GM12872 (cell line): ENCODE results near the gene CLTA.

ENCODE experiments used
- TF ChIP-seq, protein P1 (sequence below): IDR thresholded peaks from 3 replicates; pipeline ENCODE4 v1.5.1; 2011; ENCODE audit warnings: low read depth, mild to moderate bottlenecking, low read length, moderate library complexity; ENCODE audit not compliant: insufficient read depth

Gene CLTA

GRCh38 chr9:36194326-36195000 is 3.7 kb downstream of the CLTA start:
- TF ChIP-seq, protein P1, sequence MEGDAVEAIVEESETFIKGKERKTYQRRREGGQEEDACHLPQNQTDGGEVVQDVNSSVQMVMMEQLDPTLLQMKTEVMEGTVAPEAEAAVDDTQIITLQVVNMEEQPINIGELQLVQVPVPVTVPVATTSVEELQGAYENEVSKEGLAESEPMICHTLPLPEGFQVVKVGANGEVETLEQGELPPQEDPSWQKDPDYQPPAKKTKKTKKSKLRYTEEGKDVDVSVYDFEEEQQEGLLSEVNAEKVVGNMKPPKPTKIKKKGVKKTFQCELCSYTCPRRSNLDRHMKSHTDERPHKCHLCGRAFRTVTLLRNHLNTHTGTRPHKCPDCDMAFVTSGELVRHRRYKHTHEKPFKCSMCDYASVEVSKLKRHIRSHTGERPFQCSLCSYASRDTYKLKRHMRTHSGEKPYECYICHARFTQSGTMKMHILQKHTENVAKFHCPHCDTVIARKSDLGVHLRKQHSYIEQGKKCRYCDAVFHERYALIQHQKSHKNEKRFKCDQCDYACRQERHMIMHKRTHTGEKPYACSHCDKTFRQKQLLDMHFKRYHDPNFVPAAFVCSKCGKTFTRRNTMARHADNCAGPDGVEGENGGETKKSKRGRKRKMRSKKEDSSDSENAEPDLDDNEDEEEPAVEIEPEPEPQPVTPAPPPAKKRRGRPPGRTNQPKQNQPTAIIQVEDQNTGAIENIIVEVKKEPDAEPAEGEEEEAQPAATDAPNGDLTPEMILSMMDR: no peak

- TF ChIP-seq, protein P1: 0 out of 3 replicates have a peak, but pooled peaks have one; percentile 14
These were observed 14.3 kb downstream of the CLTA start for GRCh38 chr9:36204906-36205547.

DNA sequence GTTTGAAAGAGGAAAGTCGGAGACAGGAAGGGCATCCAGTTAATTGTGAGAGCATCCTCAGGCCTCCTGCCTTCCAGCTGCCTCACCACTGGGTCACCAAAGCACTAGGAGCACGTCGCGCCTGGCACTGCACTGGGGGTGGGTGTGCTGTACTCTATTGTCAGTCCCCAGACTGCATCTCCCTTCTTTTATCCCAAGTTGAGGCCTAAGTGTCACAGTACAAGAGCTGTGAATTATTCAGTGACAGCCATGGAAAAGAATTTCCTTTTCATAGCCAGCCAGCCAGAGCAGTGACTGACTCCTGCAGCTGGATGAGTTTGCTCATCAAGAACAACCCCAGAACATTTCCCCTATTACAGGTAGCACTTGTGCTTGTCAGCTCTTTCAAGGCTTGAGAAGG is 16.3 kb downstream of the CLTA start:
- TF ChIP-seq, protein P1: no peak

DNA sequence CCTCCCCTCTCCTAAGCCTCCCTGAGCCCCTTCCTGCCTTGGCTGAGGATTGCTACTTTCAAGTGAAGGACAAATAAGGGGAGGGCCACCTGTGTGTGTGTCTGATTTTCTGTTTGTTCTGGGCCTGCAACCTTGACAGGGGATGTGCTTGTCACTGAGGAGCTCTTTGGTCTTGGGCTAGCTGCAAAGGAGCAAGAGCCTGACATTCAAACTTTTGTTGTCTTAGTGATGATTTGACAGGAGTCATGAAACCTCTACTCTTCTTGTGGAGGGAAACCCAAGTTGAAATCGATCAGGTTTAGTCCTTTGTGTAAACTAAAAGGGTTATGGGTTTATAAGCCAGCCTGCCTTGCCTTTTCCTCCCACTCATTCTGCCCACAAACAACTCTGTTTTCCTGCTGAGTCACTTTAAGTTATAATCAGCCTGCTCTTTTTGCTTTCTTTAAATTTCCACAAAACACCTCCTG is 16.9 kb downstream of the CLTA start:
- TF ChIP-seq, protein P1: no peak

GRCh38 chr9:36208521-36209253 is 18.0 kb downstream of the CLTA start:
- TF ChIP-seq, protein P1: no peak

DNA sequence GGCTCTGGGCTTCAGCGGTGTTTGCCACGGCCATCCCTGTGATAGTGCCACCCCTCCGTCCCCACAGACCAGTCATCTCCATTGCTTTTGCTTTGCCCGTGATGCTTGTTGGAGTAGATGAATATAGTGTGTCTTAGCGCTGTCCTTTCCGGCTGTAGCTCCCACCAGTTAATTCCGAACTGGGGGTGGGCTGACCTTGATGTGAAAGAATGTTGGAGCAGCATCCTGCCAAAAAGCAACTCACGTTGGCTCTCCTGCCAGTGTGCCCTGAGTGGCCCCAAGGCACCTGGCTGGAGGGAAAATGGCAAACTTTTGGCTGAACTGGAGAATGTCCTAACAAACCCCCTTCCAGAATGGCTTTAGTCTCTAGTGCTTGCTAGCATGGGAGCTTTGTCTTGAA is 20.0 kb downstream of the CLTA start:
- TF ChIP-seq, protein P1: no peak

DNA sequence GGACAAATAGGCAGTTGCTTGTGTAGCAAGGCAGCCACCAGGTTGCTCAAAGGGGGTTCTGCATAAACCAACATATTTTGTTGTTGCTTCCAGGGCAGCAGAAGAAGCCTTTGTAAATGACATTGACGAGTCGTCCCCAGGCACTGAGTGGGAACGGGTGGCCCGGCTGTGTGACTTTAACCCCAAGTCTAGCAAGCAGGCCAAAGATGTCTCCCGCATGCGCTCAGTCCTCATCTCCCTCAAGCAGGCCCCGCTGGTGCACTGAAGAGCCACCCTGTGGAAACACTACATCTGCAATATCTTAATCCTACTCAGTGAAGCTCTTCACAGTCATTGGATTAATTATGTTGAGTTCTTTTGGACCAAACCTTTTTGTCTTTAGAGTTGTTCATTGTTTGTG is 20.8 kb downstream of the CLTA start:
- TF ChIP-seq, protein P1: no peak
